B cell (primary cell): ENCODE measurements around the gene FCRL6.

ENCODE experiments used
- EZH2 ChIP-seq: IDR thresholded peaks from 2 replicates; pipeline ENCODE4 v1.6.1; 2012; ENCODE audit warnings: borderline replicate concordance, low read depth, mild to moderate bottlenecking, moderate library complexity, low read length; ENCODE audit not compliant: insufficient read depth, poor library complexity, severe bottlenecking
- TF ChIP-seq, protein P1 (sequence below): fragments of 200-600 bp; IDR thresholded peaks from one replicate; pipeline ENCODE4 v1.8.0; 2022; ENCODE audit warnings: antibody characterized with exemption, mild to moderate bottlenecking

DNA sequence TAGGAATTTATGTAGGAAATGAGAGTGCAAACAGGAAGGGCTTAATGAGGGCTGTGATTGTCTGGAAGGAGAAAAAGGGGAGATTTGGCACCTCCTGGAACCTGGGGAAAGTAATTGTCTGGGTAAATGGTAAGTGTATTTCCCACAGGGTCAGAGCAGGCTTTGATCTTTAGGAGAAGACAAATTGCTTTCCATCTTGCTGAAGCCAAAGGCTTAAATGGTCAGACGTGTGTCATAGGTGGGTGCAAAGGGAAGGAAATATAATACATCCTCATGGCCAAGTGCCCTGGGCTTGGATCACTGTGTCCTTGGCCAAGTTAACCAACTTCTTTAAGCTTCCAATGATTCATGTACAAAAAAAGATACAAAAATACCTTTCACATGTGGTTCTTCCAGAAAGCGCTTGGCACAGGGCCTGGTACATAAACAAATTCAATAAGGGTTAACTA, 22.7 kb upstream of the FCRL6 start:
- TF ChIP-seq, protein P1, sequence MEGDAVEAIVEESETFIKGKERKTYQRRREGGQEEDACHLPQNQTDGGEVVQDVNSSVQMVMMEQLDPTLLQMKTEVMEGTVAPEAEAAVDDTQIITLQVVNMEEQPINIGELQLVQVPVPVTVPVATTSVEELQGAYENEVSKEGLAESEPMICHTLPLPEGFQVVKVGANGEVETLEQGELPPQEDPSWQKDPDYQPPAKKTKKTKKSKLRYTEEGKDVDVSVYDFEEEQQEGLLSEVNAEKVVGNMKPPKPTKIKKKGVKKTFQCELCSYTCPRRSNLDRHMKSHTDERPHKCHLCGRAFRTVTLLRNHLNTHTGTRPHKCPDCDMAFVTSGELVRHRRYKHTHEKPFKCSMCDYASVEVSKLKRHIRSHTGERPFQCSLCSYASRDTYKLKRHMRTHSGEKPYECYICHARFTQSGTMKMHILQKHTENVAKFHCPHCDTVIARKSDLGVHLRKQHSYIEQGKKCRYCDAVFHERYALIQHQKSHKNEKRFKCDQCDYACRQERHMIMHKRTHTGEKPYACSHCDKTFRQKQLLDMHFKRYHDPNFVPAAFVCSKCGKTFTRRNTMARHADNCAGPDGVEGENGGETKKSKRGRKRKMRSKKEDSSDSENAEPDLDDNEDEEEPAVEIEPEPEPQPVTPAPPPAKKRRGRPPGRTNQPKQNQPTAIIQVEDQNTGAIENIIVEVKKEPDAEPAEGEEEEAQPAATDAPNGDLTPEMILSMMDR: no peak
- no peak for TF ChIP-seq EZH2
